Astrocyte (in vitro differentiated cells and primary cell): Measurements from ENCODE around the gene OSBP2. TPM values are rescaled to one million over a fixed set of nuclear protein-coding genes. Genes with fewer than 3 reads are reported as not detected.
"Not testable (repeated sequence)": the region's sequence is repeated elsewhere in the genome, so short reads cannot be mapped to it uniquely, and the experiment has no call there.

ENCODE experiments used
- DNase-seq: peaks from one replicate; pipeline ENCODE4 v3.0.0-alpha.2; 2010; ENCODE audit warnings: low read depth
- FAIRE-seq: peaks from 2 replicates; lab custom pipeline; 2011; peaks lifted over from hg19 to GRCh38; lab: Jason Lieb, UNC
- H2AFZ ChIP-seq: 2 replicates; pipeline ENCODE4 v1.6.0; 2012; ENCODE audit warnings: low read depth, low read length, inconsistent platforms
- H3K27ac ChIP-seq: 2 replicates; pipeline ENCODE4 v1.5.1; 2011; ENCODE audit warnings: low read depth, low read length, inconsistent platforms
- H3K27me3 ChIP-seq: 2 replicates; pipeline ENCODE4 v1.6.0; 2011; ENCODE audit warnings: low read length, inconsistent platforms; ENCODE audit not compliant: insufficient read depth
- H3K36me3 ChIP-seq: 2 replicates; pipeline ENCODE4 v1.5.1; 2011; ENCODE audit warnings: low read length, inconsistent platforms; ENCODE audit not compliant: insufficient read depth
- H3K4me1 ChIP-seq: 2 replicates; pipeline ENCODE4 v1.5.1; 2011; ENCODE audit warnings: low read length, inconsistent platforms; ENCODE audit not compliant: insufficient read depth
- H3K4me2 ChIP-seq: 2 replicates; pipeline ENCODE4 v1.6.0; 2012; ENCODE audit warnings: low read length, inconsistent platforms
- H3K4me3 ChIP-seq: 2 replicates; pipeline ENCODE4 v1.5.1; 2011; ENCODE audit warnings: low read depth, mild to moderate bottlenecking, low read length, inconsistent platforms; ENCODE audit not compliant: insufficient read depth
- H3K79me2 ChIP-seq: 2 replicates; pipeline ENCODE4 v1.6.0; 2012; ENCODE audit warnings: mild to moderate bottlenecking, low read length, inconsistent platforms; ENCODE audit not compliant: insufficient read depth
- H3K9ac ChIP-seq: 2 replicates; pipeline ENCODE4 v1.6.0; 2012; ENCODE audit warnings: mild to moderate bottlenecking, low read length, inconsistent platforms
- H3K9me3 ChIP-seq: 2 replicates; pipeline ENCODE4 v1.5.1; 2012; ENCODE audit warnings: low read depth, mild to moderate bottlenecking, low read length, inconsistent platforms; ENCODE audit not compliant: insufficient read depth
- H4K20me1 ChIP-seq: 2 replicates; pipeline ENCODE4 v1.6.0; 2012; ENCODE audit warnings: low read length, inconsistent platforms; ENCODE audit not compliant: insufficient read depth
- H3K27ac Mint-ChIP-seq: one replicate; pipeline ENCODE4 v1.8.0; 2021; ENCODE audit warnings: mild to moderate bottlenecking, mixed read lengths; ENCODE audit not compliant: unreplicated experiment
- H3K27me3 Mint-ChIP-seq: one replicate; pipeline ENCODE4 v1.8.0; 2021; ENCODE audit warnings: low read depth, mixed read lengths; ENCODE audit not compliant: unreplicated experiment
- H3K36me3 Mint-ChIP-seq: one replicate; pipeline ENCODE4 v1.8.0; 2021; ENCODE audit warnings: low read depth, mixed read lengths; ENCODE audit not compliant: unreplicated experiment
- H3K4me1 Mint-ChIP-seq: one replicate; pipeline ENCODE4 v1.8.0; 2021; ENCODE audit warnings: low read depth, mixed read lengths; ENCODE audit not compliant: unreplicated experiment
- H3K4me3 Mint-ChIP-seq: one replicate; pipeline ENCODE4 v1.8.0; 2021; ENCODE audit warnings: mild to moderate bottlenecking, moderate library complexity, mixed read lengths; ENCODE audit not compliant: unreplicated experiment
- H3K9me3 Mint-ChIP-seq: one replicate; pipeline ENCODE4 v1.8.0; 2021; ENCODE audit warnings: mild to moderate bottlenecking, mixed read lengths; ENCODE audit not compliant: unreplicated experiment
- CTCF ChIP-seq: IDR thresholded peaks from 2 replicates; pipeline ENCODE4 v1.5.1; 2011; ENCODE audit warnings: low read depth, mild to moderate bottlenecking, inconsistent platforms, low read length, moderate library complexity; ENCODE audit not compliant: insufficient read depth
- EZH2 ChIP-seq: IDR thresholded peaks from 2 replicates; pipeline ENCODE4 v1.6.1; 2012; ENCODE audit warnings: mild to moderate bottlenecking, low read length, inconsistent platforms; ENCODE audit not compliant: insufficient read depth
- total RNA-seq: library from RNA; stranded (reverse); gene quantifications from 2 replicates; pipeline ENCODE4 v1.2.1, GENCODE V29; 2021

The OSBP2 gene
- total RNA-seq, 1 donor from 2014 or later: 0.48 TPM

- peaks cover 4% of the 10 kb centered on the region for H3K4me1 ChIP-seq
- TF ChIP-seq EZH2 (no peak), CTCF (no peak)
- no peak overlapping the region for H3K9ac ChIP-seq
- H3K4me1 Mint-ChIP-seq: peaks cover 1% of the 10 kb centered on the region
- no peak overlapping the region for H3K4me2 ChIP-seq
- peaks cover 40% of the 10 kb centered on the region for H3K27me3 Mint-ChIP-seq
- DNase-seq (no peak), FAIRE-seq (no peak)
- H3K27me3 ChIP-seq: no peaks in the 10 kb centered on the region
- H3K79me2 ChIP-seq: no peaks in the 10 kb centered on the region
- no peak overlapping the region for H3K4me3 Mint-ChIP-seq
- H3K36me3 ChIP-seq: no peaks in the 10 kb centered on the region
- no peak overlapping the region for H2AFZ ChIP-seq
- H3K9me3 Mint-ChIP-seq: peaks cover 1% of the 10 kb centered on the region
- H3K27ac ChIP-seq: no peak overlapping the region
- no peak overlapping the region for H3K4me3 ChIP-seq
- no peaks in the 10 kb centered on the region for H3K9me3 ChIP-seq
- no peaks in the 10 kb centered on the region for H3K36me3 Mint-ChIP-seq
- no peak overlapping the region for H3K27ac Mint-ChIP-seq
- no peaks in the 10 kb centered on the region for H4K20me1 ChIP-seq
Measured at GRCh38 chr22:30673136-30673535, 21.5 kb upstream of the OSBP2 start.

GRCh38 chr22:30674482-30674881, 20.2 kb upstream of the OSBP2 start:
- Histone ChIP-seq H4K20me1 (no peaks in the 10 kb centered on the region), H3K36me3 (no peaks in the 10 kb centered on the region), H3K4me2 (no peak overlapping the region), H2AFZ (no peak overlapping the region), H3K4me1 (no peaks in the 10 kb centered on the region), H3K27me3 (no peaks in the 10 kb centered on the region), H3K79me2 (no peaks in the 10 kb centered on the region), H3K4me3 (no peak overlapping the region), H3K9ac (no peak overlapping the region), H3K9me3 (no peaks in the 10 kb centered on the region), H3K27ac (no peak overlapping the region)
- Mint-ChIP-seq H3K4me3 (no peak overlapping the region), H3K27me3 (peaks cover 48% of the 10 kb centered on the region), H3K36me3 (no peaks in the 10 kb centered on the region), H3K4me1 (no peaks in the 10 kb centered on the region), H3K9me3 (peaks cover 1% of the 10 kb centered on the region), H3K27ac (no peak overlapping the region)
- DNase-seq (no peak), FAIRE-seq (no peak)
- TF ChIP-seq CTCF: no peak

GRCh38 chr22:30675436-30675835, 19.2 kb upstream of the OSBP2 start:
- H3K4me1 Mint-ChIP-seq: no peaks in the 10 kb centered on the region
- no peak for FAIRE-seq
- DNase-seq: no peak
- peaks cover 1% of the 10 kb centered on the region for H3K9me3 Mint-ChIP-seq
- no peaks in the 10 kb centered on the region for H3K36me3 Mint-ChIP-seq
- Histone ChIP-seq H3K79me2 (no peaks in the 10 kb centered on the region), H2AFZ (no peak overlapping the region), H3K4me2 (no peak overlapping the region), H3K9ac (no peak overlapping the region), H3K36me3 (no peaks in the 10 kb centered on the region), H3K27ac (no peak overlapping the region), H3K27me3 (no peaks in the 10 kb centered on the region), H3K4me3 (no peak overlapping the region), H4K20me1 (no peaks in the 10 kb centered on the region), H3K4me1 (no peaks in the 10 kb centered on the region), H3K9me3 (no peaks in the 10 kb centered on the region)
- H3K27me3 Mint-ChIP-seq: peaks cover 52% of the 10 kb centered on the region
- no peak overlapping the region for H3K4me3 Mint-ChIP-seq
- TF ChIP-seq CTCF (no peak), EZH2 (no peak)
- no peak overlapping the region for H3K27ac Mint-ChIP-seq

DNA sequence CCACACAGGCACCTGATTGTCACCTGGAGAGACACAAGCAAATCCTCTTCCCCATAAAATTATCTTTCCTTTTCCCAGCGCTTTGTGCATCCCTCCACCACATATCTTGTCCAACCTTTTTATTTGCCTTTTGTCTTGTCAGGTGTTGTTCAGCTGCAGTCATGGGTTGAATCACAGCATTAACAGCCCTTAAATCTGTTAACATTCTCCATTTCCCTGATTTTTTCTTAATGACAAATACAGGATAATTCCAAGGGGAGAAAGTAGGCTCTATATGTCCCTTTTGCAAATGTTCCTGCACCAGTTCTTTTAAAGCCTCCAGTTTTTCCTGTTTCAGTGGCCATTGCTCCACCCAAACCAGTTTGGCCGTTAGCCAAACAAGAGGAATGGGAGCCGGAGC, 18.1 kb upstream of the OSBP2 start:
- not testable (repeated sequence) for FAIRE-seq, DNase-seq
- peaks cover 52% of the 10 kb centered on the region for H3K27me3 Mint-ChIP-seq

More for the DNA sequence above, 18.1 kb upstream of the OSBP2 start:
- not testable (repeated sequence) for H3K4me2 ChIP-seq, H3K9ac ChIP-seq, H3K27ac Mint-ChIP-seq, H2AFZ ChIP-seq, H4K20me1 ChIP-seq, H3K27me3 ChIP-seq, H3K36me3 Mint-ChIP-seq, H3K27ac ChIP-seq, H3K4me1 Mint-ChIP-seq, H3K36me3 ChIP-seq, H3K4me1 ChIP-seq, H3K9me3 Mint-ChIP-seq, H3K4me3 Mint-ChIP-seq, H3K79me2 ChIP-seq, H3K4me3 ChIP-seq, H3K9me3 ChIP-seq
